B cell (primary cell): ENCODE measurements around the gene UBE4A. TPM values are rescaled to one million over a fixed set of nuclear protein-coding genes. Genes with fewer than 3 reads are reported as not detected.

ENCODE experiments used
- ATAC-seq: fragments of 200-7000 bp; cut with Tn5 transposase; one replicate; pipeline ENCODE4 v1.10.0; 2021; ENCODE audit warnings: low read depth, mild to moderate bottlenecking, moderate number of reproducible peaks, moderate library complexity
- CTCF ChIA-PET: fragments of 350-600 bp; sonication (Branson Sonifier 250); formaldehyde crosslinking; loops from one replicate; lab custom pipeline; 2021; ENCODE audit warnings: antibody characterized with exemption, inconsistent platforms; lab: Charles Lee
- POLR2A ChIA-PET: fragments of 350-600 bp; sonication (Branson Sonifier 250); formaldehyde crosslinking; loops from one replicate; lab custom pipeline; 2021; ENCODE audit warnings: antibody characterized with exemption; lab: Charles Lee
- DNase-seq: peaks from one replicate; pipeline ENCODE4 v3.0.0; 2013
- H2AFZ ChIP-seq: 2 replicates; pipeline ENCODE4 v1.6.1; 2012; ENCODE audit warnings: mild to moderate bottlenecking, low read depth, low read length; ENCODE audit not compliant: insufficient read depth, poor library complexity, severe bottlenecking
- H3K27ac ChIP-seq, 2 donors: 1 replicate in 1 of 2; 2 replicates in 1 of 2; pipeline ENCODE4 v1.5.1; 2012 to 2013; ENCODE audit warnings: low read length in 2 of 2, mild to moderate bottlenecking in 2 of 2, moderate library complexity in 1 of 2
- H3K27me3 ChIP-seq, 4 experiments: fragments of 200-600 bp in 1 of 4; sonication (generic) in 1 of 4; replicated peaks in 1 of 4; 1 replicate in 2 of 4; 2 replicates in 2 of 4; pipeline versions ENCODE4 v1.6.1 to v1.7.0; 2013 to 2016; ENCODE audit warnings: low read length in 3 of 4, mild to moderate bottlenecking in 2 of 4, mixed read lengths in 1 of 4, moderate library complexity in 1 of 4; ENCODE audit not compliant: insufficient read depth in 4 of 4, control insufficient read depth in 3 of 4; ENCODE audit errors: control extremely low read depth in 1 of 4
- H3K36me3 ChIP-seq, 2 experiments: replicated peaks in 1 of 2; 1 replicate in 1 of 2; 2 replicates in 1 of 2; pipeline versions ENCODE4 v1.6.1 to v1.7.1; 2013; ENCODE audit warnings: low read length in 1 of 2; ENCODE audit not compliant: insufficient read depth in 2 of 2, control insufficient read depth in 1 of 2; ENCODE audit errors: control extremely low read depth in 1 of 2, extremely low read depth in 1 of 2
- H3K4me1 ChIP-seq, 2 donors: fragments of 200-600 bp in 1 of 2; sonication (generic) in 1 of 2; 1 replicate in 1 of 2; 2 replicates in 1 of 2; pipeline versions ENCODE4 v1.5.1 to v1.6.1; 2013 to 2017; ENCODE audit warnings: low read length in 2 of 2; ENCODE audit not compliant: control insufficient read depth in 2 of 2, insufficient read depth in 2 of 2
- H3K4me2 ChIP-seq: replicated peaks from 2 replicates; pipeline ENCODE3; 2012; ENCODE audit warnings: mild to moderate bottlenecking, low read depth, low read length; ENCODE audit not compliant: poor library complexity, severe bottlenecking
- H3K4me3 ChIP-seq, 5 experiments: fragments of 200-600 bp in 1 of 5; sonication (generic) in 1 of 5; 1 replicate in 3 of 5; 2 replicates in 2 of 5; pipeline versions ENCODE4 v1.5.1 to v1.7.0; 2011 to 2016; ENCODE audit warnings: low read length in 4 of 5, mild to moderate bottlenecking in 4 of 5, low read depth in 2 of 5, control low read depth in 1 of 5, moderate library complexity in 1 of 5; ENCODE audit not compliant: insufficient read depth in 1 of 5; ENCODE audit errors: control extremely low read depth in 1 of 5, extremely low read depth in 1 of 5
- H3K79me2 ChIP-seq: fragments of 200-600 bp; sonication (generic); one replicate; pipeline ENCODE4 v1.6.0; 2016; ENCODE audit warnings: low read length; ENCODE audit not compliant: control insufficient read depth, insufficient read depth
- H3K9ac ChIP-seq: fragments of 200-600 bp; sonication (generic); 2 replicates; pipeline ENCODE4 v1.6.1; 2017; ENCODE audit warnings: mild to moderate bottlenecking, low read length, moderate library complexity
- H3K9me3 ChIP-seq, 3 donors: one replicate each; pipeline versions ENCODE4 v1.6.1 to v1.7.1; 2013; ENCODE audit warnings: low read length in 2 of 3; ENCODE audit not compliant: control insufficient read depth in 2 of 3, insufficient read depth in 1 of 3; ENCODE audit errors: control extremely low read depth in 1 of 3
- H4K20me1 ChIP-seq: 2 replicates; pipeline ENCODE4 v1.6.0; 2012; ENCODE audit warnings: mild to moderate bottlenecking, low read length; ENCODE audit not compliant: insufficient read depth, control insufficient read depth, poor library complexity, severe bottlenecking
- H3K27ac Mint-ChIP-seq: one replicate; pipeline ENCODE4 v1.8.0; 2021; ENCODE audit warnings: mixed read lengths
- H3K27me3 Mint-ChIP-seq: one replicate; pipeline ENCODE4 v1.8.0; 2021; ENCODE audit warnings: mixed read lengths
- H3K4me1 Mint-ChIP-seq: one replicate; pipeline ENCODE4 v1.8.0; 2021; ENCODE audit warnings: mixed read lengths
- H3K4me3 Mint-ChIP-seq: one replicate; pipeline ENCODE4 v1.8.0; 2021; ENCODE audit warnings: mixed read lengths
- H3K9me3 Mint-ChIP-seq: one replicate; pipeline ENCODE4 v1.8.0; 2022; ENCODE audit warnings: mixed read lengths; ENCODE audit not compliant: insufficient read depth
- EZH2 ChIP-seq: IDR thresholded peaks from 2 replicates; pipeline ENCODE4 v1.6.1; 2012; ENCODE audit warnings: borderline replicate concordance, low read depth, mild to moderate bottlenecking, moderate library complexity, low read length; ENCODE audit not compliant: insufficient read depth, poor library complexity, severe bottlenecking
- WGBS: methylation state at CpG from one replicate; pipeline ENCODE4 v1.1.5; 2013; ENCODE audit warnings: missing lambda C conversion rate; ENCODE audit not compliant: insufficient coverage; 5-methylcytosine and 5-hydroxymethylcytosine counted together
- intact Hi-C: fragments of 100-400 bp; cut with micrococcal nuclease; formaldehyde crosslinking; loops from one replicate; pipeline ENCODE4 v1.10.0; 2022
- polyA plus RNA-seq: library from polyadenylated mRNA; depleted of rRNA; stranded (reverse); fragments of >200 nt; gene quantifications from 2 replicates; pipeline ENCODE4 v1.2.3, GENCODE V29; 2012
- total RNA-seq, 2 donors: library from RNA; stranded (reverse); fragments of 120-200 nt in 1 of 2; gene quantifications; 1 replicate in 1 of 2; 2 replicates in 1 of 2; pipeline versions ENCODE4 v1.2.3 to v1.2.4, GENCODE V29; 2013 to 2022
- TF ChIP-seq, protein P1 (sequence below): fragments of 200-600 bp; IDR thresholded peaks from one replicate; pipeline ENCODE4 v1.8.0; 2022; ENCODE audit warnings: antibody characterized with exemption, mild to moderate bottlenecking

The UBE4A gene
- total and polyA plus RNA-seq, 2 donors (not counting 1 experiment from before 2014, with no cell fraction given): 14.7 to 37.3 TPM

DNA sequence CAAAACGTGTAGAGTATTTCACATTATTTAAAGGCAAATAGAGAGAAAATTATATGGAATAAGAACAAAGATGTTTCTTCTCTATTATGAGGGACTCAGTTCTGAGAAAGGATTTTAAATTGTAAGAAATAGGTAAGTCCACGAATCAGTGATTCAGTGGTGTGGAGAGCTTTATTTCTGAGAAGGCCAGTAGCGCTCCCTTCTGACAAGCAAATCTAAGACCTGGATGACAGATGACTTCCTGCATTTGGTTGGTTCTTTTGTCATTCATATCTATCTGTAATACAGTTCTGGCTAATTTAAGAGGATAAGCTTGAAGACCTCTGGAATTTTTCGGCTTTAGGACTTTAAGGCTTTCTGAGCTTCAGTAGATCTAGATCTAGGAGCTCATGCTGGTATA lies 47.9 kb upstream of the UBE4A start:
- peaks cover 32% of the 10 kb centered on the region for H3K4me1 Mint-ChIP-seq
- Histone ChIP-seq H2AFZ (no peak overlapping the region), H3K9me3 (no peaks in the 10 kb centered on the region), H3K4me1 (peaks cover 23 to 35% of the 10 kb centered on the region in 2 donors), H3K27me3 (no peaks in the 10 kb centered on the region), H3K79me2 (no peaks in the 10 kb centered on the region), H4K20me1 (no peaks in the 10 kb centered on the region), H3K9ac (no peak overlapping the region), H3K4me3 (no peak overlapping the region), H3K4me2 (no peak overlapping the region), H3K36me3 (no peaks in the 10 kb centered on the region), H3K27ac (no peak overlapping the region)
- POLR2A ChIA-PET: interaction anchor here (1.2 kb wide), 1 partner anchor 11 kb away, joined by 3 read pairs; no protein-coding TSS in a partner anchor
- intact Hi-C loops: no loop called here
- TF ChIP-seq, protein P1, sequence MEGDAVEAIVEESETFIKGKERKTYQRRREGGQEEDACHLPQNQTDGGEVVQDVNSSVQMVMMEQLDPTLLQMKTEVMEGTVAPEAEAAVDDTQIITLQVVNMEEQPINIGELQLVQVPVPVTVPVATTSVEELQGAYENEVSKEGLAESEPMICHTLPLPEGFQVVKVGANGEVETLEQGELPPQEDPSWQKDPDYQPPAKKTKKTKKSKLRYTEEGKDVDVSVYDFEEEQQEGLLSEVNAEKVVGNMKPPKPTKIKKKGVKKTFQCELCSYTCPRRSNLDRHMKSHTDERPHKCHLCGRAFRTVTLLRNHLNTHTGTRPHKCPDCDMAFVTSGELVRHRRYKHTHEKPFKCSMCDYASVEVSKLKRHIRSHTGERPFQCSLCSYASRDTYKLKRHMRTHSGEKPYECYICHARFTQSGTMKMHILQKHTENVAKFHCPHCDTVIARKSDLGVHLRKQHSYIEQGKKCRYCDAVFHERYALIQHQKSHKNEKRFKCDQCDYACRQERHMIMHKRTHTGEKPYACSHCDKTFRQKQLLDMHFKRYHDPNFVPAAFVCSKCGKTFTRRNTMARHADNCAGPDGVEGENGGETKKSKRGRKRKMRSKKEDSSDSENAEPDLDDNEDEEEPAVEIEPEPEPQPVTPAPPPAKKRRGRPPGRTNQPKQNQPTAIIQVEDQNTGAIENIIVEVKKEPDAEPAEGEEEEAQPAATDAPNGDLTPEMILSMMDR: no peak
- TF ChIP-seq EZH2: no peak
- ATAC-seq (no peak), DNase-seq (no peak)
- H3K27ac Mint-ChIP-seq: no peak overlapping the region
- 89% methylated on average over 2 of the region's 4 CpGs for WGBS
- H3K4me3 Mint-ChIP-seq: no peak overlapping the region
- no peaks in the 10 kb centered on the region for H3K27me3 Mint-ChIP-seq
- CTCF ChIA-PET: no interaction called here
- H3K9me3 Mint-ChIP-seq: peaks cover 3% of the 10 kb centered on the region

DNA sequence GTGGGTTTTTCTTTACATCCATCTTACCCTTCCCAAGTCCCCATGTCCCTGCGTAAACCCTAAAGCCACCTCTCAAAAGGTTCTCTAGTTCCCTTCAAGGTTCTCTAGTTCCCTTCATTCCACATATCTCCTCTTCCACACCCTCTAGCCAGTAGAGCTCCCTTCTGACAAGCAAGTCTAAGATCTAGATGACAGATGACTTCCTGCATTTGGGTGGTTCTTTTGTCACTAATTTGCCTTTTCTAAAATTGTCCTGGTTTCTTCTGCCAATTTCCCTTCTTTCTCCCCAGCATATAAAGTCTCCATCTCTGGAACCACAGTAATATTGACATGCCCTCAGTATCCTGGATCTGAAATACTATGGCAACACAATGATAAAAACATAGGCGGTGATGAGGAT lies 47.1 kb upstream of the UBE4A start:
- no peak for TF ChIP-seq EZH2
- TF ChIP-seq, protein P1: no peak
- H3K27me3 Mint-ChIP-seq: no peaks in the 10 kb centered on the region
- DNase-seq (no peak), ATAC-seq (no peak)
- Histone ChIP-seq H3K9ac (peak overlapping the region; percentile 6), H3K4me3 (no peak overlapping the region), H3K79me2 (no peaks in the 10 kb centered on the region), H3K4me2 (peak overlapping the region; percentile 11), H3K9me3 (no peaks in the 10 kb centered on the region), H2AFZ (no peak overlapping the region), H3K36me3 (no peaks in the 10 kb centered on the region), H3K27me3 (no peaks in the 10 kb centered on the region), H4K20me1 (no peaks in the 10 kb centered on the region), H3K27ac (no peak overlapping the region), H3K4me1 (peaks cover 31 to 44% of the 10 kb centered on the region in 2 donors)
- ChIA-PET CTCF (no interaction called here), POLR2A (interaction anchor here (1.2 kb wide), 1 partner anchor 12 kb away, joined by 3 read pairs; no protein-coding TSS in a partner anchor)
- peaks cover 3% of the 10 kb centered on the region for H3K9me3 Mint-ChIP-seq
- WGBS: 100% methylated on average over 1 of the region's 2 CpGs
- H3K4me3 Mint-ChIP-seq: no peak overlapping the region
- H3K27ac Mint-ChIP-seq: no peak overlapping the region
- peaks cover 40% of the 10 kb centered on the region for H3K4me1 Mint-ChIP-seq
- intact Hi-C loops: no loop called here
